Omental fat pad (tissue), 4 donors: ENCODE data around the gene SND1. TPM values are rescaled to one million over a fixed set of nuclear protein-coding genes. Genes with fewer than 3 reads are reported as not detected.

Experiments used
- ATAC-seq: fragments of 150-250 bp; one replicate; pipeline ENCODE4 v1.9.1; 2016; ENCODE audit warnings: mild to moderate bottlenecking, moderate library complexity; ENCODE audit not compliant: low FRiP score
- DNase-seq: peaks from one replicate; pipeline ENCODE4 v3.0.0-alpha.2; 2019; ENCODE audit warnings: low spot score
- total RNA-seq, 4 donors: library from RNA; depleted of rRNA; stranded (reverse); fragments of >200 nt; gene quantifications; one replicate each; pipeline ENCODE4 v1.1.0, GENCODE V29; 2016
- TF ChIP-seq, protein P1 (sequence below), 3 donors: fragments of 450-650 bp; IDR thresholded peaks; one replicate each; pipeline ENCODE4 v1.5.1; 2016 to 2017; ENCODE audit warnings: antibody characterized with exemption in 3 of 3, mild to moderate bottlenecking in 3 of 3, moderate library complexity in 2 of 3

SND1 gene
- total RNA-seq, 4 donors from 2014 or later = 90.8 to 140 (median 125) TPM

DNA sequence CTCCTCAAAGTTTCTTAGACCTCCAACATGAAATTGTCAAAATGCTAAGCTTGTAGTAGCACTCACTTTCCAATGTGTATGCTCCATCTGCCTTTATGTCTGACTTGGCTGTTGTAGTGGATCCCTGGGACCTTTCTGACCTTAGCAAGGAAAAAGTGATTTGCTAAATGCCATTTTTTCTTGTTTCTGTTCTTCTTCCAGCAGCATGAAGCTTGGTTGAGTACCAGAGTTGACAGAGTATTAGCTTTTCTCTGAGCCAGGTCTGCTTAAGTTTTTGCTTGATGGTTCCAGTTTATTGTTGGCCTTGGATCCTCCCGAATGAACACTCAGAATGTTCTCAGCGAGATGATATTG, 168.7 kb downstream of the SND1 start:
- TF ChIP-seq, protein P1, sequence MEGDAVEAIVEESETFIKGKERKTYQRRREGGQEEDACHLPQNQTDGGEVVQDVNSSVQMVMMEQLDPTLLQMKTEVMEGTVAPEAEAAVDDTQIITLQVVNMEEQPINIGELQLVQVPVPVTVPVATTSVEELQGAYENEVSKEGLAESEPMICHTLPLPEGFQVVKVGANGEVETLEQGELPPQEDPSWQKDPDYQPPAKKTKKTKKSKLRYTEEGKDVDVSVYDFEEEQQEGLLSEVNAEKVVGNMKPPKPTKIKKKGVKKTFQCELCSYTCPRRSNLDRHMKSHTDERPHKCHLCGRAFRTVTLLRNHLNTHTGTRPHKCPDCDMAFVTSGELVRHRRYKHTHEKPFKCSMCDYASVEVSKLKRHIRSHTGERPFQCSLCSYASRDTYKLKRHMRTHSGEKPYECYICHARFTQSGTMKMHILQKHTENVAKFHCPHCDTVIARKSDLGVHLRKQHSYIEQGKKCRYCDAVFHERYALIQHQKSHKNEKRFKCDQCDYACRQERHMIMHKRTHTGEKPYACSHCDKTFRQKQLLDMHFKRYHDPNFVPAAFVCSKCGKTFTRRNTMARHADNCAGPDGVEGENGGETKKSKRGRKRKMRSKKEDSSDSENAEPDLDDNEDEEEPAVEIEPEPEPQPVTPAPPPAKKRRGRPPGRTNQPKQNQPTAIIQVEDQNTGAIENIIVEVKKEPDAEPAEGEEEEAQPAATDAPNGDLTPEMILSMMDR (IDR thresholded peaks at IDR 0.05) = no peak
- no peak for DNase-seq
- ATAC-seq = peak; percentile 35

- DNase-seq = no peak
- TF ChIP-seq, protein P1 (IDR thresholded peaks at IDR 0.05) = no peak
- no peak for ATAC-seq
Measured at GRCh38 chr7:127821146-127821545, 169.2 kb downstream of the SND1 start.

GRCh38 chr7:127822822-127823508, 171.0 kb downstream of the SND1 start:
- DNase-seq (no peak), ATAC-seq (no peak)
- TF ChIP-seq, protein P1 (IDR thresholded peaks at IDR 0.05) = no peak

- no peak for DNase-seq
- no peak for ATAC-seq
- TF ChIP-seq, protein P1 (IDR thresholded peaks at IDR 0.05) = no peak
Measured at GRCh38 chr7:127824682-127825081, 172.7 kb downstream of the SND1 start.

DNA sequence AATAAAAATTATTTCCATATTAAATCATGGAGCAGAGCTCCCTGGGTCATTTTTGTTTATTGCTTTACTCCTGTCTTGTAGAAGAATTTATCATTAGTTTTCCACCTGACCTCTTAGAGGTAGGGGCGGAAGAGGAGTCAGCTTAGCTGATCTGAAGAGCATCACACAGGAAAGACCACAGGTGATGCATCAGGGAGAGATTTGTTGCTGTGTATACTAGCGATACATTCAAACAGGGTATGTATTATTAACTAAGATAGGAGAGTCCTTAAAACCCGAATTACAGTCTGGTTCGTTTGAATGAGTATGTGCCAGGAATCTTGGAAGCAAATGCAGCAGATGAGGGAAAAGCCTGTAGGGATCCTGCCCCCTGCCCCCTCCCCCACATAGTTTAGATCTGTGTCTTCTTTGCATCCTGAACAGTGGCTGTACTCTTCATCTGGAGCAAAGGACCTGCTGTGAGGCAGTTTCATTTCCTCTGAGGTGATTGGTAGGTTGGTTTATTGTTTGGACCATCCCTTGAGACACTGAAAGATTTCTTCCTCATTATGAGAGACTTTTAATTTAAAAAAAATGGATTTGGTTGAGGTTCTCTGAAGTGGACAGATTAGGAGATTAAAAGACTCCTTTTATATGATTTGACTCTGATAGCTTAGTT, 177.0 kb downstream of the SND1 start:
- TF ChIP-seq, protein P1 (IDR thresholded peaks at IDR 0.05) = no peak
- DNase-seq (no peak), ATAC-seq (no peak)

DNA sequence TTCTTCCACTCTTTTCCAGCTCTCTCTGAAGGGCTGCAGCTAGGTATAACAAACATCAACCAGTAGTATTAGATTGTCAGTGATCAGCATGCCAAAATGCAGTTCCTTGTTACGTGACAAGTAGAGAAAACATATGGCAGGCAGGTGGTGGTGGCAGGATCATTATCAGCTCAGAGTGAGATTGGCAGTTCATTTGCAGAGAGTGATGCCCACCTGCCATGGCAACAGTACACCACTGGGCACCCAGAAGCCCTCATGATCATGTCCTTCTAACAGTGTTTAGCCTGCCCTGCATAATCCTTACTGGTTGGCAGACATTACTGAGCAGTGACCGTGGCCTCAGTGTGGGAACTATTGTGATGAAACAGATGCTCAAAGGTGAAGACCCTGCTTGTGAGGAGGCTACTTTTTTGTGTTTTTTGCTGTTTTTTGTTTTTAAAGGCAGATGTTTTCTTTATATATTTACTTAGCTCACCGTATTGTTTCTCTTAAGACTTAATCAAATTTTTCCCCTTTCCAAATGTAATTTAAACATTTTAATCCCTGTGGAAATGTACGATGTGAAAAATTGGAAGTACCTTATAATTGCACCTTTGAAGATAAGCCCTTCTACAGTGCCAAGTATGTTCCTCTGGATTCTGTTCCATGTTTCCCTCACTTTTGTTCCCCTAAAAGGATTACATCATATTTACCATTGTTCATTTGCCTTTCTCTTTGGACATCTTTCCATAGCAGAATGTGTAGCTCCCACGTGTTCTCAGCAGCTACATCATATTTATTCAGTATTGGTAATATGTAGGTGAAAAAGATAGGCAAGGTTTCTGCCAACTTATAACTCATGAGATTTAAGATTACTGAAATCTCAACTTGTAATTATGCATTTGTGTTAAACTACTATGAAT, 179.6 kb downstream of the SND1 start:
- no peak for ATAC-seq
- no peak for DNase-seq
- TF ChIP-seq, protein P1 (IDR thresholded peaks at IDR 0.05) = no peak
